ENCODE measurements around the gene CARD9. TPM values are rescaled to one million over a fixed set of nuclear protein-coding genes. Genes with fewer than 3 reads are reported as not detected.

CARD9 gene
- total RNA-seq, 2 experiments from 2014 or later: 0.92 to 1.7 TPM

- ChIA-PET POLR2A (no interaction called here), CTCF (ENCODE audit: unreplicated experiment) (no interaction called here)
- H3K4me2 ChIP-seq (ENCODE audit: low read length): no peak overlapping the region
Observed at GRCh38 chr9:136377341-136378169, 4.1 kb upstream of the CARD9 start.

GRCh38 chr9:136376457-136376856 lies 3.0 kb upstream of the CARD9 start:
- H2AFZ ChIP-seq (ENCODE audit: low read length): no peak overlapping the region
- no peak for DNase-seq (ENCODE audit: low spot score)
- H3K4me2 ChIP-seq (ENCODE audit: low read length): no peak overlapping the region
- intact Hi-C loops (cut with micrococcal nuclease; ENCODE audit: unreplicated experiment): no loop called here
- no peaks in the 10 kb centered on the region for H3K4me1 ChIP-seq (ENCODE audit: insufficient read depth, low read length, poor library complexity, severe bottlenecking)
- no peaks in the 10 kb centered on the region for H3K9me2 ChIP-seq (ENCODE audit: insufficient read depth, low read length)
- TF ChIP-seq CTCF (conservative IDR thresholded peaks at IDR 0.05; ENCODE audit: low read length) (no peak), EZH2phosphoT487 (IDR thresholded peaks at IDR 0.05; ENCODE audit: borderline replicate concordance, low read depth, low read length) (no peak)
- no peaks in the 10 kb centered on the region for H3K9me3 ChIP-seq (ENCODE audit: low read length)
- ChIA-PET POLR2A (no interaction called here), CTCF (ENCODE audit: unreplicated experiment) (no interaction called here)
- peaks cover 65% of the 10 kb centered on the region for H3K36me3 ChIP-seq (ENCODE audit: insufficient read depth, low read length)
- BruUV-seq (replicated peaks): no TSS peak
- H4K20me1 ChIP-seq (ENCODE audit: insufficient read depth, low read length): no peaks in the 10 kb centered on the region; the same call in 1 of the 2 replicates
- H3K27ac ChIP-seq (ENCODE audit: low read depth, low read length, poor library complexity, severe bottlenecking): no peak overlapping the region
- H3K79me2 ChIP-seq (ENCODE audit: insufficient read depth, low read depth, low read length): no peaks in the 10 kb centered on the region
- H3K4me3 ChIP-seq (ENCODE audit: low read depth, low read length, poor library complexity, severe bottlenecking): no peak overlapping the region

More at GRCh38 chr9:136377341-136378169, 4.1 kb upstream of the CARD9 start:
- intact Hi-C loops (cut with micrococcal nuclease; ENCODE audit: unreplicated experiment): no loop called here
- Histone ChIP-seq H2AFZ (ENCODE audit: low read length) (no peak overlapping the region), H3K4me3 (ENCODE audit: low read depth, low read length, poor library complexity, severe bottlenecking) (no peak overlapping the region), H3K9me3 (ENCODE audit: low read length) (no peaks in the 10 kb centered on the region), H3K79me2 (ENCODE audit: insufficient read depth, low read depth, low read length) (no peaks in the 10 kb centered on the region), H4K20me1 (ENCODE audit: insufficient read depth, low read length) (no peaks in the 10 kb centered on the region; the same call in 1 of the 2 replicates), H3K9me2 (ENCODE audit: insufficient read depth, low read length) (no peaks in the 10 kb centered on the region), H3K36me3 (ENCODE audit: insufficient read depth, low read length) (peaks cover 76% of the 10 kb centered on the region), H3K27ac (ENCODE audit: low read depth, low read length, poor library complexity, severe bottlenecking) (no peak overlapping the region), H3K4me1 (ENCODE audit: insufficient read depth, low read length, poor library complexity, severe bottlenecking) (no peaks in the 10 kb centered on the region)
- BruUV-seq (replicated peaks): no TSS peak
- DNase-seq (ENCODE audit: low spot score): no peak
- TF ChIP-seq CTCF (conservative IDR thresholded peaks at IDR 0.05; ENCODE audit: low read length) (no peak), EZH2phosphoT487 (IDR thresholded peaks at IDR 0.05; ENCODE audit: borderline replicate concordance, low read depth, low read length) (no peak)

- ChIA-PET CTCF (ENCODE audit: unreplicated experiment) (no interaction called here), POLR2A (no interaction called here)
- H3K9me3 ChIP-seq (ENCODE audit: low read length): no peaks in the 10 kb centered on the region
- no peak overlapping the region for H3K4me2 ChIP-seq (ENCODE audit: low read length)
- H3K4me3 ChIP-seq (ENCODE audit: low read depth, low read length, poor library complexity, severe bottlenecking): no peak overlapping the region
- DNase-seq (ENCODE audit: low spot score): no peak
- H2AFZ ChIP-seq (ENCODE audit: low read length): no peak overlapping the region
- TF ChIP-seq EZH2phosphoT487 (IDR thresholded peaks at IDR 0.05; ENCODE audit: borderline replicate concordance, low read depth, low read length): no peak
- TF ChIP-seq CTCF (conservative IDR thresholded peaks at IDR 0.05; ENCODE audit: low read length): no peak
- intact Hi-C loops (cut with micrococcal nuclease; ENCODE audit: unreplicated experiment): no loop called here
- no peaks in the 10 kb centered on the region for H3K9me2 ChIP-seq (ENCODE audit: insufficient read depth, low read length)
- no TSS peak for BruUV-seq (replicated peaks)
- no peak overlapping the region for H3K27ac ChIP-seq (ENCODE audit: low read depth, low read length, poor library complexity, severe bottlenecking)
- H3K4me1 ChIP-seq (ENCODE audit: insufficient read depth, low read length, poor library complexity, severe bottlenecking): no peaks in the 10 kb centered on the region
- H3K79me2 ChIP-seq (ENCODE audit: insufficient read depth, low read depth, low read length): no peaks in the 10 kb centered on the region
- H4K20me1 ChIP-seq (ENCODE audit: insufficient read depth, low read length): no peaks in the 10 kb centered on the region; the same call in 1 of the 2 replicates
- H3K36me3 ChIP-seq (ENCODE audit: insufficient read depth, low read length): peaks cover 52% of the 10 kb centered on the region
Observed at GRCh38 chr9:136375096-136375495, 1.6 kb upstream of the CARD9 start.

Measured in OCI-LY7 (cell line).